SK-N-SH treated with all-trans-retinoic acid at 6 μM for 48 hours (cell line): ENCODE results near the gene SERGEF.

ENCODE experiments used
- ATAC-seq: fragments of 200-7000 bp; cut with Tn5 transposase; 3 replicates; pipeline ENCODE4 v1.9.1; 2020; ENCODE audit warnings: mild to moderate bottlenecking, moderate library complexity
- ARNTL ChIP-seq: fragments of 450-650 bp; formaldehyde crosslinking; IDR thresholded peaks from 2 replicates; pipeline ENCODE4 v1.5.0; 2020; ENCODE audit warnings: low read depth, mild to moderate bottlenecking, moderate library complexity, borderline replicate concordance
- BACH2 ChIP-seq: fragments of 250-450 bp; sonication (Bioruptor Pico); IDR thresholded peaks from 2 replicates; pipeline ENCODE4 v1.9.0; 2021; ENCODE audit warnings: mild to moderate bottlenecking, borderline replicate concordance
- CSDC2 ChIP-seq: fragments of 250-450 bp; sonication (Bioruptor Pico); IDR thresholded peaks from 2 replicates; pipeline ENCODE4 v1.5.0; 2020; ENCODE audit warnings: mild to moderate bottlenecking, moderate library complexity
- CSRNP3 ChIP-seq: fragments of 250-450 bp; sonication (Bioruptor Pico); IDR thresholded peaks from 2 replicates; pipeline ENCODE4 v1.5.1; 2021; ENCODE audit warnings: mild to moderate bottlenecking, moderate library complexity
- ESRRG ChIP-seq: fragments of 250-450 bp; sonication (Bioruptor Pico); IDR thresholded peaks from 2 replicates; pipeline ENCODE4 v1.6.1; 2021; ENCODE audit warnings: mild to moderate bottlenecking
- GLIS3 ChIP-seq: fragments of 250-450 bp; sonication (Bioruptor Pico); IDR thresholded peaks from 2 replicates; pipeline ENCODE4 v1.5.0; 2020; ENCODE audit warnings: mild to moderate bottlenecking, moderate library complexity
- ISL1 ChIP-seq: fragments of 250-450 bp; sonication (Bioruptor Pico); IDR thresholded peaks from 2 replicates; pipeline ENCODE4 v2.1.2; 2022; ENCODE audit warnings: mild to moderate bottlenecking, moderate library complexity
- OSR1 ChIP-seq: fragments of 250-450 bp; sonication (Bioruptor Pico); IDR thresholded peaks from 2 replicates; pipeline ENCODE4 v1.8.0; 2022; ENCODE audit warnings: moderate library complexity, mild to moderate bottlenecking, inconsistent platforms
- PATZ1 ChIP-seq: fragments of 250-450 bp; sonication (Bioruptor Pico); IDR thresholded peaks from 2 replicates; pipeline ENCODE4 v1.8.0; 2020; ENCODE audit warnings: mild to moderate bottlenecking, moderate library complexity, borderline replicate concordance
- POU6F1 ChIP-seq: fragments of 250-450 bp; sonication (Bioruptor Pico); IDR thresholded peaks from 2 replicates; pipeline ENCODE4 v1.8.0; 2021; ENCODE audit warnings: low read depth, mild to moderate bottlenecking, moderate library complexity, borderline replicate concordance
- RARB ChIP-seq: fragments of 250-450 bp; sonication (Bioruptor Pico); IDR thresholded peaks from 2 replicates; pipeline ENCODE4 v1.8.0; 2021; ENCODE audit warnings: mild to moderate bottlenecking, moderate library complexity
- SNAI2 ChIP-seq: fragments of 250-450 bp; sonication (Bioruptor Pico); IDR thresholded peaks from 2 replicates; pipeline ENCODE4 v1.5.0; 2020; ENCODE audit warnings: mild to moderate bottlenecking, moderate library complexity
- TCF4 ChIP-seq: fragments of 250-450 bp; sonication (Bioruptor Pico); IDR thresholded peaks from 2 replicates; pipeline ENCODE4 v1.8.0; 2021; ENCODE audit warnings: mild to moderate bottlenecking, moderate library complexity, borderline replicate concordance
- TOX ChIP-seq: fragments of 250-450 bp; sonication (Bioruptor Pico); IDR thresholded peaks from 2 replicates; pipeline ENCODE4 v1.8.0; 2021; ENCODE audit warnings: mild to moderate bottlenecking, moderate library complexity, borderline replicate concordance
- TSHZ2 ChIP-seq: fragments of 250-450 bp; sonication (Bioruptor Pico); IDR thresholded peaks from 2 replicates; pipeline ENCODE4 v1.5.0; 2020; ENCODE audit warnings: mild to moderate bottlenecking, moderate library complexity
- ZC3H10 ChIP-seq: fragments of 250-450 bp; sonication (Bioruptor Pico); IDR thresholded peaks from 2 replicates; pipeline ENCODE4 v1.5.1; 2021; ENCODE audit warnings: mild to moderate bottlenecking, moderate library complexity
- ZFP3 ChIP-seq: fragments of 250-450 bp; sonication (Bioruptor Pico); IDR thresholded peaks from 2 replicates; pipeline ENCODE4 v1.5.0; 2020; ENCODE audit warnings: mild to moderate bottlenecking, moderate library complexity
- ZFP30 ChIP-seq: fragments of 450-650 bp; formaldehyde crosslinking; IDR thresholded peaks from 2 replicates; pipeline ENCODE4 v1.5.0; 2022; ENCODE audit warnings: mild to moderate bottlenecking, moderate library complexity
- ZNF565 ChIP-seq: fragments of 450-650 bp; formaldehyde crosslinking; conservative IDR thresholded peaks from 2 replicates; pipeline ENCODE4 v1.5.0; 2020; ENCODE audit warnings: low read depth, mild to moderate bottlenecking, moderate library complexity
- ZNF70 ChIP-seq: fragments of 450-650 bp; formaldehyde crosslinking; IDR thresholded peaks from 2 replicates; pipeline ENCODE4 v1.5.0; 2020; ENCODE audit warnings: mild to moderate bottlenecking, moderate library complexity
- ZNF8 ChIP-seq: fragments of 450-650 bp; formaldehyde crosslinking; IDR thresholded peaks from 2 replicates; pipeline ENCODE4 v1.5.0; 2020; ENCODE audit warnings: mild to moderate bottlenecking, moderate library complexity
- TF ChIP-seq, protein P1 (sequence below): fragments of 250-450 bp; sonication (Bioruptor Pico); IDR thresholded peaks from 2 replicates; pipeline ENCODE4 v1.5.1; 2020; ENCODE audit warnings: low read depth, mild to moderate bottlenecking, moderate library complexity

SERGEF gene

DNA sequence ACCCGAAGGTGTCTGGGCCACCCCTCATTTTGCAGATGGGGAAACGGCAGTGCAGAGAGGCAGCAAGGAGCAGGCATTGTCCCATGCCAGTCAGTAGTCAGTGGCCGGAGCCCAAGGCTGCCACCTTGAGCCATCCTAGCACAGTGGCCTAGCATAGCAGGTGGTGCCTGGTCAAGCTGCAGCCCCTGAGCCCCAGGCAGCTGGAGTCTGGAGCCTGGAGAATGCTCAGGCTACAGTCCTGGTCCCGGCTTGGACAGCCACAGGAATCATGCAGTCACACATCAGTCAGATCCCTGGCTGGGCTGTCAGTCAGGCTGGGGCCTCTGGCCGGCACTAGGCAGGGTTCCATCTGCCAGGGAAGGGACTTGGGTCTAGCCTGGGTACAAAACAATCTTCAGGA, 259.7 kb downstream of the SERGEF start:
- TF ChIP-seq ZC3H10: no peak
- TF ChIP-seq ZFP30 (CRISPR knock-in tag): no peak
- TF ChIP-seq PATZ1 (CRISPR knock-in tag): no peak

DNA sequence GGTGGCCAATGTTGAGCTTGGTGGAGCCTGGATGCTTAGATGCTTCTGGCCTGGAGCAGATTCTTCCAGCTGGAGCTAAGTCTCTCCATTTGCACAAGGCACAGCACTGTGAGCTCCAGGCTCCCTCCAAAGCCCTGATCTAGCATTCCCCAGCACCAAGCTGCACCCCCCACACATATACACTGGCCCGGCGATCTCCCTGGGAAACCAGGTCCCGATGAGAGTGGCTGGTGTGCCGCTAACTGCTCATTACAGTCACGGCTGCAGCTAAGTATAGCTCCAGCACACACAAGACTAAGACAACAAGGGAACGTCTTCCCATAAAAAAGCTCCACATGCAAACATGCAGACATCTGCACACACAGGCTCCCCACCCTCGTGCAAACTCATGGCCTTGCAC, 260.7 kb downstream of the SERGEF start:
- no peak for ATAC-seq
- TF ChIP-seq POU6F1 (CRISPR knock-in tag) (no peak), TOX (no peak), ZC3H10 (no peak), PATZ1 (CRISPR knock-in tag) (no peak), TCF4 (CRISPR knock-in tag) (no peak), ZNF8 (CRISPR knock-in tag) (no peak), BACH2 (CRISPR knock-in tag) (no peak), TSHZ2 (CRISPR knock-in tag) (no peak), ESRRG (CRISPR knock-in tag) (no peak), ISL1 (CRISPR knock-in tag) (no peak), ARNTL (CRISPR knock-in tag) (no peak), CSRNP3 (CRISPR knock-in tag) (no peak), OSR1 (CRISPR knock-in tag) (no peak), ZFP30 (CRISPR knock-in tag) (no peak), ZFP3 (no peak), ZNF70 (CRISPR knock-in tag) (no peak), CSDC2 (CRISPR knock-in tag) (no peak), SNAI2 (CRISPR knock-in tag) (no peak)
- TF ChIP-seq, protein P1, sequence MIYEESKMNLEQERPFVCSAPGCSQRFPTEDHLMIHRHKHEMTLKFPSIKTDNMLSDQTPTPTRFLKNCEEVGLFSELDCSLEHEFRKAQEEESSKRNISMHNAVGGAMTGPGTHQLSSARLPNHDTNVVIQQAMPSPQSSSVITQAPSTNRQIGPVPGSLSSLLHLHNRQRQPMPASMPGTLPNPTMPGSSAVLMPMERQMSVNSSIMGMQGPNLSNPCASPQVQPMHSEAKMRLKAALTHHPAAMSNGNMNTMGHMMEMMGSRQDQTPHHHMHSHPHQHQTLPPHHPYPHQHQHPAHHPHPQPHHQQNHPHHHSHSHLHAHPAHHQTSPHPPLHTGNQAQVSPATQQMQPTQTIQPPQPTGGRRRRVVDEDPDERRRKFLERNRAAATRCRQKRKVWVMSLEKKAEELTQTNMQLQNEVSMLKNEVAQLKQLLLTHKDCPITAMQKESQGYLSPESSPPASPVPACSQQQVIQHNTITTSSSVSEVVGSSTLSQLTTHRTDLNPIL (CRISPR knock-in tag): no peak
- TF ChIP-seq, all 23 proteins: peak for 0

More for the DNA sequence above, 259.7 kb downstream of the SERGEF start:
- ATAC-seq: no peak

DNA sequence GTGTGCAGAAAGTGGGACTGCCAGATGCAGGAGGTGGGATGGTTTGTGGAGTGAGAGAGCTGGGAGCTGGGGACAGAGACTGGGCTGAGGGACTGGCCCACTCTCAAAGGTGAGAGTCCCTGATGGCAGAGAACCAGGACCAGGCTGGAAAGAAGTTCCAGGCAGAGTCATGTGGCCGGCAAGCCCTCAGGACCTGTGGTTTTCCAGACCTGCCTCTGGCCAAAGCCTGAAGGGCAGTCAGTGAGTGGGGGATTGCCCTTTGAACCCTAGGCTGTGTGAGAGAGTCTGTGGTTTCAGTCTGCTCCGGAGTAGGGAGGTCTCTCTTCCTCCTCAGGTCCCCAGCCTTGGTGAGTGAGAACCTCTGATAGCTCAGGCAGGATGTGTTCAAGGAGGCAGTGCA, 261.3 kb downstream of the SERGEF start:
- ATAC-seq: no peak
- TF ChIP-seq ISL1 (CRISPR knock-in tag) (no peak), CSDC2 (CRISPR knock-in tag) (no peak), PATZ1 (CRISPR knock-in tag) (no peak), GLIS3 (CRISPR knock-in tag) (no peak), TSHZ2 (CRISPR knock-in tag) (no peak), ZNF8 (CRISPR knock-in tag) (no peak), ZNF565 (CRISPR knock-in tag) (no peak), BACH2 (CRISPR knock-in tag) (no peak), ESRRG (CRISPR knock-in tag) (no peak), TOX (no peak), RARB (CRISPR knock-in tag) (no peak), ZC3H10 (no peak)
